ENCODE results near the gene C6orf141. TPM values are rescaled to one million over a fixed set of nuclear protein-coding genes. Genes with fewer than 3 reads are reported as not detected.

The C6orf141 gene
- total RNA-seq, 4 donors from 2014 or later = 1.0 to 7.8 (median 1.5) TPM; not detected in 1

DNA sequence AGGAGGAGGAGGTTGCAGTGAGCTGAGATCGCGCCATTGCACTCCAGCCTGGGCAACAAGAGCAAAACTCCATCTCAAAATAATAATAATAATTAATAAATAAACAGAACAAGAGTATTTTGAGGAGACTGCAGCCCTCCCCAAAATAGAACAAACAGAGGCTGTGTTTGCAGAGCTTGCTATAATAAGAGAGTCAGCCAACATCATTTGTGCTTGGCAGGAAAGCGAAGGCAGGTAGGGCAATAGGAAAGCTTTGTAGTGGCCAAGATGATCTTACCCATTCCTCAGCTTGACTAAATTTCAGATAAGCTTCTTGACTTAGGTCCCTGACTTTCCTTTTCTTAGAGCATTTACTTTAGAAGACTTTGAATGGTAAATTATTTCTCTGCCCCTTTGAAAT is 6.7 kb downstream of the C6orf141 start:
- intact Hi-C loops (cut with DNase I; ENCODE audit: low total_unique reads) (no loop called here), in situ Hi-C loops (cut with MboI; ENCODE audit: low sequenced_read_pairs in 4 of 4) (no loop called here)
- ATAC-seq (no peak), DNase-seq (no peak)
- H3K27ac ChIP-seq = no peak overlapping the region
- H3K9me3 ChIP-seq = no peaks in the 10 kb centered on the region
- no peaks in the 10 kb centered on the region for H3K36me3 ChIP-seq
- H3K27me3 ChIP-seq = no peaks in the 10 kb centered on the region
- H3K4me3 ChIP-seq = no peak overlapping the region
- TF ChIP-seq, protein P1, sequence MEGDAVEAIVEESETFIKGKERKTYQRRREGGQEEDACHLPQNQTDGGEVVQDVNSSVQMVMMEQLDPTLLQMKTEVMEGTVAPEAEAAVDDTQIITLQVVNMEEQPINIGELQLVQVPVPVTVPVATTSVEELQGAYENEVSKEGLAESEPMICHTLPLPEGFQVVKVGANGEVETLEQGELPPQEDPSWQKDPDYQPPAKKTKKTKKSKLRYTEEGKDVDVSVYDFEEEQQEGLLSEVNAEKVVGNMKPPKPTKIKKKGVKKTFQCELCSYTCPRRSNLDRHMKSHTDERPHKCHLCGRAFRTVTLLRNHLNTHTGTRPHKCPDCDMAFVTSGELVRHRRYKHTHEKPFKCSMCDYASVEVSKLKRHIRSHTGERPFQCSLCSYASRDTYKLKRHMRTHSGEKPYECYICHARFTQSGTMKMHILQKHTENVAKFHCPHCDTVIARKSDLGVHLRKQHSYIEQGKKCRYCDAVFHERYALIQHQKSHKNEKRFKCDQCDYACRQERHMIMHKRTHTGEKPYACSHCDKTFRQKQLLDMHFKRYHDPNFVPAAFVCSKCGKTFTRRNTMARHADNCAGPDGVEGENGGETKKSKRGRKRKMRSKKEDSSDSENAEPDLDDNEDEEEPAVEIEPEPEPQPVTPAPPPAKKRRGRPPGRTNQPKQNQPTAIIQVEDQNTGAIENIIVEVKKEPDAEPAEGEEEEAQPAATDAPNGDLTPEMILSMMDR (IDR thresholded peaks at IDR 0.05 in 4 of 5, conservative IDR thresholded peaks at IDR 0.05 in 1 of 5) = no peak
- no peak for TF ChIP-seq POLR2A (IDR thresholded peaks at IDR 0.05)
- no peaks in the 10 kb centered on the region for H3K4me1 ChIP-seq

DNA sequence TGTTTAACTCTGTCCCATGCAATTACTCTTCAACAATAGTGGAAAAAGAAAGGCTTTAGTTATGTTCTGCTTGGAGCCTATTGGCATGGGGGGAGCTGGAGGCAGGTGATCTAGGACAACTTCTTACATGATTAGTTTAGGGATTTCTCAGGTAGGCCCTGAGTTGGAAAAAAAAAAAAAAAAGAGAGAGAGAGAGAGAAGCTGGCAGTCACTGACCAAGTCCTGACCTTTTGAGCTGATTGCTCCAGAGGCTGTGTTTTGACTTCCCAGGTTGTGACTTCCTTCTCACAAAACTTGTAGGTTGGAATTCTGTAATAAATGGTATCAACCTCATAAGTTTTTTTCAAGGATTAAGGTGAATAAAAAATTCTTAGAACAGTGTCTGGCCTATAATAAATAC is 7.8 kb downstream of the C6orf141 start:
- H3K36me3 ChIP-seq = no peaks in the 10 kb centered on the region
- TF ChIP-seq, protein P1 (IDR thresholded peaks at IDR 0.05 in 4 of 5, conservative IDR thresholded peaks at IDR 0.05 in 1 of 5) = no peak
- TF ChIP-seq POLR2A (IDR thresholded peaks at IDR 0.05) = no peak
- intact Hi-C loops (cut with DNase I; ENCODE audit: low total_unique reads) = no loop called here
- ATAC-seq (no peak), DNase-seq (no peak)
- H3K4me3 ChIP-seq = no peak overlapping the region
- no peak overlapping the region for H3K27ac ChIP-seq
- no peaks in the 10 kb centered on the region for H3K4me1 ChIP-seq
- H3K9me3 ChIP-seq = no peaks in the 10 kb centered on the region
- no peaks in the 10 kb centered on the region for H3K27me3 ChIP-seq
- in situ Hi-C loops (cut with MboI; ENCODE audit: low sequenced_read_pairs in 4 of 4) = no loop called here

DNA sequence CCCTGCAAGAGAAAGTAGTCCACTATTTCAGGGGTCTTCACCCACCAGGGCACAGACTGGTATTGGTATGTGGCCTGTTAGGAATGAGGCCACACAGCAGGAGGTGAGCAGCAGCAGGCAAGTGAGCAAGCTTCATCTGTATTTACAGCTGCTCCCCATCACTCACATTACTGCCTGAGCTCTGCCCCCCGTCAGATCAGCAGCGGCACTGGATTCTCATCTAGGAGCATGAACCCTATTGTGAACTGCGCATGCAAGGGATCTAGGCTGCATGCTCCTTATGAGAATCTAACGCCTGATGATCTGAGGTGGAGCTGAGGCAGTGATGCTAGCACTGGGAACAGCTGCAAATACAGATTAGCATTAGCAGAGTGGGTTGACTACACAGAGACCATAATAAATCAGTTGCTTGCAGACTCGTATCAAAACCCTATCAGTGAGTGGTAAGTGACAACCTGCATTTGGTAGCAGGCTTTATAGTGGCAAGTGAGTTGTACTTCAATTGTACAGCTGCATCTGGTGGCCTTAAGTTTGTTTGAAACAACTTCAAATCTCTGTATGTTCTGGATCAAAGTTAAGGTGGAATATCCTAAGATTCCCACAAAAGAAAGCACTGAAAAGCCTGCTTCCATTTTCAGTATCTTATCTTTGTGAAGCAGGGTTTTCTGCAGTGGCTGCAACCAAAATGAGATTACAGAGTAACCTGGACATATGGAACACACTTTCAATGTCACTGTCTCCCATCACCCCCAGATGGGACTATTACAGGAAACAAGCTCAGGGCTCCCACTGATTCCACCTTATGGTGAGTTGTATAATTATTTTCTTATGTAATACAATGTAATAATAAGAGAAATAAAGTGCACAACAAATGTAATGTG is 12.8 kb downstream of the C6orf141 start:
- in situ Hi-C loops (cut with MboI; ENCODE audit: low sequenced_read_pairs in 4 of 4) (no loop called here), intact Hi-C loops (cut with DNase I; ENCODE audit: low total_unique reads) (no loop called here)
- no peak for ATAC-seq

DNA sequence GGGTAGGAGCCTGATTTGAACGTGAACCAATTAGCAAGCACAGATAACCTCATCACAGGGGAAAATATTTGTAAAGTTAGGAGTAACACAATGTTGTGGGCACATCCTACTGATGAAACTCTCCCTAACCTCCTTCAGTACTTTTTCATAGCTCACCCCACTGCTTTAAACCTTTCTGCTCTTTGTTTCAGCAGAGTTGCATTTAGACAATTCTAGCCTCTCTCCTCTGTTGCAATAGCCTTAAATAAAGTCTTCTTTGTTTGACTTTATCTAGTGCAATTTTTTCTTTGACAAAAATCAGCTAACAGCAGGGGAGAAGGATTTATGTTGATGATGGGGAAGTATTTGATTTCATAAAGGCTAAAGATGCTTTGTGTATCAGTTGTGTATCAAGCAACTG is 14.1 kb downstream of the C6orf141 start:
- no peaks in the 10 kb centered on the region for H3K9me3 ChIP-seq

More for the DNA sequence above, 12.8 kb downstream of the C6orf141 start:
- no peaks in the 10 kb centered on the region for H3K36me3 ChIP-seq
- DNase-seq = no peak
- H3K27me3 ChIP-seq = no peaks in the 10 kb centered on the region
- TF ChIP-seq POLR2A (IDR thresholded peaks at IDR 0.05) = no peak
- TF ChIP-seq, protein P1 (IDR thresholded peaks at IDR 0.05 in 4 of 5, conservative IDR thresholded peaks at IDR 0.05 in 1 of 5) = no peak
- H3K4me3 ChIP-seq = no peak overlapping the region
- H3K27ac ChIP-seq = no peak overlapping the region
- no peaks in the 10 kb centered on the region for H3K9me3 ChIP-seq
- H3K4me1 ChIP-seq = no peaks in the 10 kb centered on the region

More for the DNA sequence above, 14.1 kb downstream of the C6orf141 start:
- no peak overlapping the region for H3K4me3 ChIP-seq
- H3K36me3 ChIP-seq = no peaks in the 10 kb centered on the region
- TF ChIP-seq, protein P1 (IDR thresholded peaks at IDR 0.05 in 4 of 5, conservative IDR thresholded peaks at IDR 0.05 in 1 of 5) = no peak
- TF ChIP-seq POLR2A (IDR thresholded peaks at IDR 0.05) = no peak
- H3K4me1 ChIP-seq = no peaks in the 10 kb centered on the region
- H3K27ac ChIP-seq = no peak overlapping the region
- intact Hi-C loops (cut with DNase I; ENCODE audit: low total_unique reads) (no loop called here), in situ Hi-C loops (cut with MboI; ENCODE audit: low sequenced_read_pairs in 4 of 4) (no loop called here)
- H3K27me3 ChIP-seq = no peaks in the 10 kb centered on the region
- no peak for DNase-seq
- no peak for ATAC-seq

Data from gastrocnemius medialis (tissue), 4 donors.